Measurements from ENCODE around the gene FGF2.
"Not testable (repeated sequence)": the region's sequence is repeated elsewhere in the genome, so short reads cannot be mapped to it uniquely, and the experiment has no call there.

FGF2 gene

GRCh38 chr4:122826553-122827257 lies at the start of gene FGF2:
FGF2 (plus strand) TSS chr4:122826831; CDS start chr4:122827175, 344 bp downstream.
- DNase-seq: no peak

DNA sequence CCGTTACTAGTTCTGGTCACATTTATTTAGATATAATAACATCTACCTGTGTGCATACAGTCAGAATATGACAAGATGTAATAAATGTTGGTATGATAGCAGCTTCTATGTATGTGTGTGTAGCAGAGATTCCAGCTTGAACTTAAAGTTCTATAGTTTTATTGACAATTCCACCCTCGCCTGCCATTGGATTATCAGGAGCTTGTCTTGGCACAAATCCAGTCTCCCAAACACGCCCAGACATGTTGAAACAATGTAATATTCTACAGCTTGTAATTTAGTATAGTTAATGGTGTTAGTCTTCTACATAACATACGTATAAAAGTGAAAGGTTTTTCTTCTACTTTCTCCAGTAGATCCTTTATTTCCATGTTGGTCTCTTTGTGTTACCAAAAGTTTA lies 49.7 kb upstream of the FGF2 start:
- DNase-seq: peak; percentile 16

DNA sequence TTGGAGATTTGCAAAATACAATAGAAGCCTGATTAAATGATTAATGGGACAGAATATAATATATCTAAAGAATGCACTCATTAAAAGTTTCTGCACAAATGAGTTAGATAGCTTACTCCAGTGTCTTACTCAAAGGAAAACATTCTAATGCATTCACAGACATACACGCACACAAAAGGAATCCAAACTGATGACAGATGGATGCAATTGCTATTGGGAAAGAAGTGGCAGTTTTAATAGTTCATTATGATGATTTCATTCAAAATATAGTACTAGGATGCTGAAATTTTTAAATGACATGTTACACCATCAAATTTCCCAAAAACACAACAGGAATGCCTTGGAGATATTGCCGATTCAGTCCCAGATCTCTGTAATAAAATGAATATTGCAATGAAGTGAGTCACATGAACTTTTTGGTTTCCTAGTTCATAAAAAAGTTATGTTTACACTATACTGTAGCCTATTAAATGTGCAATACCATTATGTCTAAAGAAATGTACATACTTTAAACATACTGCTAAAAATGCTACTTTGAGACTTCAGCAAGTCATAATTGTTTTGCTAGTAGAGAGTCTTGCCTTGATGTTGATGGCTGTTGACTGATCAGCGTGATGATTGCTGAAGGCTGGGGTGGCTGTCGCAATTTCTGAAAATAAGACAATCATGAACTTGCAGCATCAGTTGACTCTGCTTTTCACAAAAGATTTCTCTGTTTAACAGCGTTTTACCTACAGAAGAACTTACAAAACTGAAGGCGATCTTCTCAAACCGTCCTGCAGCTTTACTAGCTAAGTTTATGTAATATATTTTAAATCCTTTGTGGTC lies 48.6 kb upstream of the FGF2 start:
- no peak for DNase-seq

- DNase-seq: no peak
Measured at GRCh38 chr4:122781486-122781885, 45.1 kb upstream of the FGF2 start.

DNA sequence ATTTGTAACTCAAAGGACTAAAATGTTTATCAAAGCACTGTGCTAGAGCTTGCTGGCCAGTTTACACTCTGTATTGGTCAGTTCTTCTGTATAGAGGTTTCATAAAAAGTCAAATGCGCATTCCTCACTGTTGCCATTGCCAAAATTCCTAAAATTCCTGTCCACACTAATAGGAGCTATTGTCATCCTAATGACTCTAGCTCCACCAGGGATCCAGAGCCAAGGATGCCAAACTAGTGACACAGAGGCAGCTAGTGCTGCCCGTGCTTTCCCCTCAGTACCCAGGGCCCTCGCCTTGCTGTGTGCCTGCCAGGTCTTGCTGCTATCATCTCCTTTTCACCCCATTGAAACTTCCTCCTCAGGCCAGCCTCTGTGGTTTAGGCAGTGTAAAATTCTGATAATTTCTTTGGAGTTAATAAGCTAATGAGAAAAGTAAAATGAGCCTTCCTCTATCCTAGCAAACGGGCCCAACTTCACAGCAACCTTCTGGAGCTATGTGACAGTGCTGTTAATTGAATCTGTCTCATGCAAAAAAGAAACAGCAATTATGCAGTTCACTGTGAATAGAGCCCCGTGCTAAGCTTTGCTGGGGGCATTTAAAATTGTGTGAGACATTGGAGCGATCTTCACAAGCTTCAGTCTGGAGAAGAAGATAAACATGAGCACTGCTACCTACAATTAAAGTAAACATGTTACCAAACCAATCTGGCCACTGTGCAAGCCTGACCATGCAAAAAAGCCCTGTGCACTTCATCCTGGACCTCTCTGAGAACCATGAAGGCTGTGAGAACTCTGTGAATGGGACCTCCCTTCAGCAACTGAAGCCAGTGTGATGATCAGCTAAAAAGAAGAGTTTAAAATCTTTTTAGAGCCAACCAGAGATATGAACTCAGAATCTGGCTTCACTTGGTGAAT lies 43.1 kb upstream of the FGF2 start:
- no peak for DNase-seq

GRCh38 chr4:122784261-122784660 lies 42.4 kb upstream of the FGF2 start:
- DNase-seq: no peak

- DNase-seq: no peak
Measured at GRCh38 chr4:122785099-122785498, 41.5 kb upstream of the FGF2 start.

DNA sequence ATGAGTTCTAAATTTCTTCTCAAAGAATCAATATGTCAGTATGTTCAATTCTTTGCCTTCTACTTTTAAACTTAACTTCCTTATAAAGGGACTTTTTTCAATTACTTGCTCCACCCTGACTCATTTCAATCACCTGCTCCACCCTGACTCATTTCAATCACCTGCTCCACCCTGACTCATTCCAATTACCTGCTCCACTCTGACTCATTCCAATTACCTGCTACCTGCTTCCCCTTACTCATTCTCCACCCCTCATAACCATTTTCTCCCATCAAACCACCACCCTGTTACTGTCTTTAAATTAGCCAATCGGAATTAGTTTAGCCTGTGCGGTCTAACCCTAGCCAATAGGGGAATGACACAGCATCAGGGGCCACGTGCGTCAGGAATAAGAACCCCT lies 40.3 kb upstream of the FGF2 start:
- not testable (repeated sequence) for DNase-seq

GRCh38 chr4:122786920-122787319 lies 39.7 kb upstream of the FGF2 start:
- not testable (repeated sequence) for DNase-seq

DNA sequence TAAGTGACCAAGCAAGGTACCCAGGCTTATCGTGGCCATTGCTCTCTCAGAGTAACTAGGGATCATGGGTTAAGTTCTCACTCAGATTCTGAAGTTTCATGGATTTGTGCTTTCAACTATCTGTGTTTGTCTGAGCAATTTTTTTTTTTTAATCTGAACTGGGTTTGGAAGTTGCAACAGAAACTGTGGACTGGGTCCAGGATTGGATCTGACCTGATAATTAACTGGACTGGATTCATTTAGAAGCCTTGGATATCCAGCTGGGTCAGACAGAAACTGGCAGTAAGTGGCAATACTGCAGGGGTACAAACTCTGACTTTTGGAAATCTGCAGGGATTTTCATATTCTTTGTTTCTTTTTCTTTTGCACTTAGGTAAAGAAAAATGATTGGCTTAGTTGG lies 38.7 kb upstream of the FGF2 start:
- DNase-seq: no peak

- no peak for DNase-seq
Measured at GRCh38 chr4:122788935-122789334, 37.7 kb upstream of the FGF2 start.

DNA sequence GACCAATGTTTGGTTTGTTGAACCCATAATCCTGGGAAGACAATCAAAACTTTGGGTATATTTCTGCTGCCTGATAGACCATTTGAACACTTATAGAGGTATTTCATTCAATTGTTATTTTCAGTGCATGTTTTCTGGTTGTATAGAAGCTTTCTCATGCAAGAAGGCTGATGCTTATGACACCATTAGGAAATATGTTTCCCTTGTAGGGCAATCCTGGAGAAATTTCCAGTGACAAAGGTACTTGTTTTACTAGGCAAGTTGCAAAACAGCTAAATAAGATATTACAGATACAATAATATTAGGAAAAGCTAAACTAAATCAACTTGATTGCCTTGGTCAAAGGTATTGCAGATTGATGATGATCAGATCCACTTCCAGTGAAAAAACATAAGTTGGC lies 32.8 kb upstream of the FGF2 start:
- no peak for DNase-seq

DNA sequence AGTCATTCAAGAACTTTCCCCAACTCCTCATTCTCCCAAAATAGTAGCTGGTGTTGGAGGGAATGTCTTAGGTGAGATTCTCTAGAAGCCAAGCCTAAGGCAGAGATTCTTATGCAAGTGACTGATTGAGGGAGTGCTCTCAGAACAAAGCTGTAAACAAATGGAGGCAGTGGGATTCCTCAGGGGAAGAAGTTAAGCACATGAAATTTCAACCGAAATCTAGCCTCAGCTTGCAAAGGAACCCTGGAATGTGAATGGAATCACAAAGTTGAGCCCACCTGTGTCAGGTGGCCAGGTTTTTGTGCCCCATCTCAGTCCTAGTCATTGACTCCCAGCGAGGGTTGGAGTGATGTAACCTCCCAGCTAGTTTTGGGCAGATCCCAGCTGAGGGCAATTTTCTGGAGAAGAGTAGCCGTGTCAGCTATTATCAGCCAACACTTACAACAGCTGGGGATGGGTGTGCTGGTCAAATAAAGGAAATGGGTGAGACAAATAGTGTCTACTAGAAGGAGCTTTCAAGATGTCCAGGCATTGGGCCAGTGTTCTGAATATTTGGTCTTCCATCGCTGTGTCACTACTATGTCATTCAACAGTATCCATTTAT lies 29.7 kb upstream of the FGF2 start:
- DNase-seq: no peak

GRCh38 chr4:122797405-122798094 lies 29.1 kb upstream of the FGF2 start:
- DNase-seq: no peak

GRCh38 chr4:122798101-122798500 lies 28.5 kb upstream of the FGF2 start:
- peak; percentile 47 for DNase-seq

GRCh38 chr4:122798917-122799316 lies 27.7 kb upstream of the FGF2 start:
- DNase-seq: no peak

DNA sequence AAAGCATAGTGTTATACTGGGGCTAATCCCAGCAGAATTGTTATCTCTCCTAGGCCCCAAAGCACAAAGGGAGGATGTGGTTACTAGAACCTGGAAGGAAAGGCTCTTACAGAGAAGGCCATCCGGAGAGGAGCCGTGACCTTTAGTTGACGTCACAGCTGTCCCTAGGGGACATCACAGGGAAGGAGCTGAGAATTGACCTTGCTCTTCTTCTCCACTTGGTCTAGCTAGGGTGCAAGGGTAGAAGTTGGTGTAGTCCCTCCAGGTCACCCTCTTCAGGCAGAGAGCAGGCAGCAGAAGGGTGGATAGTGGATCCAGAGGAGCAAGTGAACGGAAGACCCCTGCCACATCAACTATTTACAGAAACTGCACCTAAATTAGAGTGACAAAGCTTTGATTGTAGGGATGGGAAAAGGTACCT lies 22.8 kb upstream of the FGF2 start:
- no peak for DNase-seq

DNA sequence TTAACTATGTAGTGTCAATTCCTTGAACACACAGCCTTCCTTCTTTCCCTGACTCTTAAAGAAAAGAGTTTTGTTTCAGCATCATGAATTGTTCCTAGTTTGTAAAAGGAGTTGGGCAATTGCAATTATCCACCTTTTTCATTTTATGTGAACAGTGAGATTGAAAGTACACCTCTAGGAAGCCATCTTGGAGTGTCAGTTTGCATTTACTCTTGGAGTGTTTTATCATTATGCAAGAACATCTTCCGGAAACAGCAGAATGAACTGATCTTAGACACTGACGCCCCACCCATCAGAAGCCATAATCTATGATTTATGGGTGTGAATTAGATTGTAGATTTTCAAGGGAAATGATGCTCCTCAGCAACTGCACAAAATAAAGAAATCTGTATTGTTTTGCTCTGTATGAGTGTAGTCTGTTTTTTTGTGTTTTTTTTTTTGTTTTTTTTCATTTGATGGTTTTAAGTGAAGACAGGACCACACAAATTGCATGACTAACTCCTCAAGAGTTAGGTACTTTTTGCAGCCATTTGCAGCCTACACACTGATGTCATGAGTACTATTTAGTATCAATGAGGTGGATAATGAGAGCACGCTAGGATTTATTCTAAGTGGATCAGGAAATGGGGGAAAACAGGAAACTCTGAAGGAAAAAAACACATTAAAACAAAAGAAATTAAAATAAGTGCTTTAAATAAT lies 19.5 kb upstream of the FGF2 start:
- DNase-seq: no peak

- DNase-seq: no peak
Measured at GRCh38 chr4:122810669-122811068, 16.0 kb upstream of the FGF2 start.

DNA sequence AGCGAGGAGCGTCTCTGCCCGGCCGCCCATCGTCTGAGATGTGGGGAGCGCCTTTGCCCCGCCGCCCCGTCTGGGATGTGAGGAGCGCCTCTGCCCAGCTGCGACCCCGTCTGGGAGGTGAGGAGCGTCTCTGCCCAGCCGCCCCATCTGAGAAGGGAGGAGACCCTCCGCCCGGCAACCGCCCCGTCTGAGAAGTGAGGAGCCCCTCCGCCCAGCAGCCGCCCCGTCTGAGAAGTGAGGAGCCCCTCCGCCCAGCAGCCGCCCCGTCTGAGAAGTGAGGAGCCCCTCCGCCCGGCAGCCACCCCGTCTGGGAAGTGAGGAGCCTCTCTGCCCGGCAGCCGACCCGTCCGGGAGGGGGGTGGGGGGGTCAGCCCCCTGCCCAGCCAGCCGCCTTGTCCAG lies 14.8 kb upstream of the FGF2 start:
- DNase-seq: not testable (repeated sequence)

- DNase-seq: not testable (repeated sequence)
Measured at GRCh38 chr4:122812823-122813222, 13.8 kb upstream of the FGF2 start.

DNA sequence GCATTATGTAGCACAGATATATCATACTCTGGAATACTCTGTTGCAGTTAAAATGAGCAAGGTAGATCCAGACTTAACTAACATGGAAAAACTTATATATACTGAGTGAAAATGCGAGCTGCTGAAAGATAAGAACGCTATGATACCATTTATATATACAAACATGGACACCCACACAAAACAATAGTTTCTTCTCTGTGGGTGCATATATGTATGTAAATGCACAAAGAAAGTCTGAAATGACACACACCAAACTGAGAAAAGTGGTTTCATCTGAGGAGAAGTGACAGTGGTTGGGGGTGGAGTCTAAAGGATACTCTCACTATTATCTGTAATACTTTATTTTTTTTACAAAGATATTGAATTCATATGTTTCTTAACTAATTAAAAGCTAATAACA lies 12.2 kb upstream of the FGF2 start:
- no peak for DNase-seq
